Right kidney (tissue), 1 donor: ENCODE results near the gene MINDY3.

Experiments used
- DNase-seq: peaks from one replicate; pipeline ENCODE4 v3.0.0-alpha.2; 2016

Gene MINDY3

GRCh38 chr10:15737656-15738055 is 122.7 kb downstream of the MINDY3 start:
- no peak for DNase-seq

GRCh38 chr10:15735763-15736162 is 124.5 kb downstream of the MINDY3 start:
- no peak for DNase-seq

GRCh38 chr10:15730341-15730740 is 130.0 kb downstream of the MINDY3 start:
- no peak for DNase-seq

- DNase-seq, result no peak
These were observed 130.4 kb downstream of the MINDY3 start for GRCh38 chr10:15729890-15730289.
